ENCODE results near the gene SSBP4. TPM values are rescaled to one million over a fixed set of nuclear protein-coding genes. Genes with fewer than 3 reads are reported as not detected.

SSBP4 gene
- polyA plus RNA-seq, 2 of the 4 experiments (the other 2 are of a cell fraction), result 6.9 to 43.2 TPM

GRCh38 chr19:18457483-18458331, 38.5 kb downstream of the SSBP4 start:
- no peaks in the 10 kb centered on the region for H3K9me3 ChIP-seq
- peaks cover 24% of the 10 kb centered on the region for H3K4me1 ChIP-seq
- no peak overlapping the region for H3K4me2 ChIP-seq
- 91% methylated on average over 11 of the region's 21 CpGs for WGBS (ENCODE audit: missing lambda C conversion rate)
- FAIRE-seq, result no peak
- CTCF ChIA-PET, result interaction anchor here (0.6 to 11.5 kb wide), 9 partner anchors 8 to 136 kb away, joined by 3 to 168 read pairs (median 4); partner anchors contain the start of genes REX1BD and SSBP4
- TF ChIP-seq BCL3 (IDR thresholded peaks at IDR 0.05) (no peak), PBX3 (IDR thresholded peaks at IDR 0.05) (no peak), CBX2 (IDR thresholded peaks at IDR 0.05; ENCODE audit: borderline replicate concordance, low read depth) (no peak), ATOH8 (CRISPR knock-in tag; IDR thresholded peaks at IDR 0.05; ENCODE audit: low read depth) (no peak), ESRRA (IDR thresholded peaks at IDR 0.05; ENCODE audit: borderline replicate concordance, low read length) (no peak), HEYL (CRISPR knock-in tag; IDR thresholded peaks at IDR 0.05) (no peak), FOXS1 (CRISPR knock-in tag; IDR thresholded peaks at IDR 0.05) (no peak), KDM5A (IDR thresholded peaks at IDR 0.05) (no peak), RNF2 (IDR thresholded peaks at IDR 0.05; ENCODE audit: borderline replicate concordance, low read depth) (no peak), HOXA7 (CRISPR knock-in tag; IDR thresholded peaks at IDR 0.05) (no peak), MAZ (IDR thresholded peaks at IDR 0.05; ENCODE audit: borderline replicate concordance, low read depth, low read length) (no peak), BHLHE40 (IDR thresholded peaks at IDR 0.05; ENCODE audit: low read depth, low read length) (no peak), EHF (CRISPR knock-in tag; IDR thresholded peaks at IDR 0.05) (no peak), GATA3 (IDR thresholded peaks at IDR 0.05; ENCODE audit: borderline replicate concordance) (no peak), REST (IDR thresholded peaks at IDR 0.05) (no peak), HOXB5 (CRISPR knock-in tag; IDR thresholded peaks at IDR 0.05) (no peak), MYC (IDR thresholded peaks at IDR 0.05; ENCODE audit: borderline replicate concordance, low read length) (no peak), EHMT2 (IDR thresholded peaks at IDR 0.05; ENCODE audit: low read depth) (no peak), EP300 (IDR thresholded peaks at IDR 0.05) (no peak), NPAS2 (CRISPR knock-in tag; IDR thresholded peaks at IDR 0.05; ENCODE audit: borderline replicate concordance) (no peak)
- no peak overlapping the region for H3K4me3 ChIP-seq
- H3K27ac ChIP-seq, result no peak overlapping the region
- no peak for DNase-seq (ENCODE audit: low read depth in 1 of 2, low spot score in 1 of 2)
- no peak for ATAC-seq
- POLR2A ChIA-PET, result no interaction called here
